OCI-LY7 (cell line): ENCODE results near the gene GLG1. TPM values are rescaled to one million over a fixed set of nuclear protein-coding genes. Genes with fewer than 3 reads are reported as not detected.

Experiments
- BruUV-seq: library from RNA; stranded (reverse); fragments of 400-500 nt; replicated peaks from 2 replicates; lab custom pipeline; 2021; lab: Mats Ljungman, UMichigan
- CTCF ChIA-PET: fragments of 300-600 bp; sonication (Branson Sonifier 250); formaldehyde crosslinking; loops from one replicate; lab custom pipeline; 2022; ENCODE audit warnings: antibody characterized with exemption; ENCODE audit not compliant: unreplicated experiment; lab: Charles Lee
- POLR2A ChIA-PET: fragments of 300-600 bp; sonication (Branson Sonifier 250); formaldehyde crosslinking; loops from one replicate; lab custom pipeline; 2022; ENCODE audit warnings: antibody characterized with exemption; lab: Charles Lee
- DNase-seq: peaks from one replicate; pipeline ENCODE4 v3.0.0-alpha.2; 2015; ENCODE audit warnings: low spot score
- H2AFZ ChIP-seq: fragments of 200-600 bp; sonication (generic), shearing (Covaris generic); 2 replicates; pipeline ENCODE4 v1.6.1; 2014; ENCODE audit warnings: mild to moderate bottlenecking, antibody characterized with exemption, low read length, moderate library complexity
- H3K27ac ChIP-seq: fragments of 200-600 bp; sonication (generic); 2 replicates; pipeline ENCODE4 v1.5.1; 2014; ENCODE audit warnings: mixed run types, low read depth, mild to moderate bottlenecking, moderate library complexity, low read length, inconsistent platforms; ENCODE audit not compliant: poor library complexity, severe bottlenecking
- H3K36me3 ChIP-seq: fragments of 200-600 bp; sonication (generic); 2 replicates; pipeline ENCODE4 v1.6.1; 2014; ENCODE audit warnings: mild to moderate bottlenecking, antibody characterized with exemption, low read length, moderate library complexity, mixed read lengths; ENCODE audit not compliant: insufficient read depth
- H3K4me1 ChIP-seq: fragments of 200-600 bp; sonication (generic); 2 replicates; pipeline ENCODE4 v1.5.1; 2014; ENCODE audit warnings: mild to moderate bottlenecking, low read length; ENCODE audit not compliant: insufficient read depth, poor library complexity, severe bottlenecking
- H3K4me2 ChIP-seq: fragments of 200-600 bp; sonication (generic); 2 replicates; pipeline ENCODE4 v1.6.1; 2014; ENCODE audit warnings: mild to moderate bottlenecking, low read length
- H3K4me3 ChIP-seq: fragments of 200-600 bp; sonication (generic); 2 replicates; pipeline ENCODE4 v1.5.1; 2014; ENCODE audit warnings: mild to moderate bottlenecking, low read depth, low read length; ENCODE audit not compliant: poor library complexity, severe bottlenecking
- H3K79me2 ChIP-seq: fragments of 200-600 bp; sonication (generic); 2 replicates; pipeline ENCODE4 v1.6.1; 2016; ENCODE audit warnings: low read depth, mild to moderate bottlenecking, low read length, moderate library complexity, mixed read lengths; ENCODE audit not compliant: insufficient read depth
- H3K9me2 ChIP-seq: fragments of 200-600 bp; sonication (generic); 2 replicates; pipeline ENCODE4 v1.6.1; 2016; ENCODE audit warnings: mild to moderate bottlenecking, low read length, mixed read lengths; ENCODE audit not compliant: insufficient read depth
- H3K9me3 ChIP-seq: fragments of 200-600 bp; sonication (generic); 2 replicates; pipeline ENCODE4 v1.6.1; 2014; ENCODE audit warnings: mild to moderate bottlenecking, mixed run types, low read length, mixed read lengths
- H4K20me1 ChIP-seq: fragments of 200-600 bp; sonication (generic); 2 replicates; pipeline ENCODE4 v1.6.1; 2014; ENCODE audit warnings: mild to moderate bottlenecking, antibody characterized with exemption, low read length, moderate library complexity, mixed read lengths; ENCODE audit not compliant: insufficient read depth
- EZH2phosphoT487 ChIP-seq: fragments of 200-600 bp; sonication (generic); IDR thresholded peaks from 2 replicates; pipeline ENCODE4 v1.6.1; 2018; ENCODE audit warnings: low read depth, borderline replicate concordance, mild to moderate bottlenecking, mixed run types, antibody characterized with exemption, low read length, moderate library complexity, mixed read lengths
- intact Hi-C: fragments of 100-400 bp; cut with micrococcal nuclease; formaldehyde crosslinking; loops from one replicate; pipeline ENCODE4 v1.10.0; 2022; ENCODE audit not compliant: unreplicated experiment
- total RNA-seq, 2 experiments: library from RNA; depleted of rRNA in 1 of 2; stranded (reverse); fragments of >200 nt in 1 of 2; shearing (Covaris generic) in 1 of 2; gene quantifications; 2 replicates each; pipeline ENCODE4 v1.2.3, GENCODE V29; 2014 to 2022
- TF ChIP-seq, protein P1 (sequence below): fragments of 200-600 bp; sonication (generic); conservative IDR thresholded peaks from 2 replicates; pipeline ENCODE4 v1.5.1; 2014; ENCODE audit warnings: mild to moderate bottlenecking, antibody characterized with exemption, low read length, moderate library complexity, mixed read lengths

Gene GLG1
- total RNA-seq, 2 experiments from 2014 or later = 40.4 to 69.8 TPM

DNA sequence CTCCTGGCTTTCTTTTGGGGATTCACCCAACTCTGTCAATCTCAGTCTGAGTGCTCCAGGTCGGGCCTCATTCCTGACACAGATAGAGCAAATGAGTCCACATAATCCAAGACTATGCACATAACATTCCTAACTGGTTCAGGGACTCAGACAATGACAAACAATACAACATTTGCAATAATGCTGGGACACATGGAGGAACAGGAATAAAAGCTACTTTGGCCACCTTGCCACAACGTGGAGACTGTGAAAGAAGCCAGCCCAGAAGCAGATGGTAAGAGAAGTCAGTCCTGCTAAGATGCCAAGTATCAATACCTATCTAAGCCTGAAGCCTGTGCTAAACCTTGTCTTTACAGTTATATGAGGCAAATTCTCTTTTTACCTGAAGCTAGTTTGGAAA, 39.0 kb downstream of the GLG1 start:
- Histone ChIP-seq H3K79me2 (peaks cover 48% of the 10 kb centered on the region), H3K36me3 (no peaks in the 10 kb centered on the region), H3K4me2 (no peak overlapping the region), H2AFZ (no peak overlapping the region), H3K27ac (no peak overlapping the region), H3K9me2 (no peaks in the 10 kb centered on the region), H4K20me1 (no peaks in the 10 kb centered on the region; the same call in 1 of the 2 replicates), H3K4me3 (no peak overlapping the region), H3K4me1 (no peaks in the 10 kb centered on the region), H3K9me3 (no peaks in the 10 kb centered on the region)
- ChIA-PET CTCF (no interaction called here), POLR2A (interaction anchor here (0.7 kb wide), 1 partner anchor 20 kb away, joined by 3 read pairs; no protein-coding TSS in a partner anchor)
- BruUV-seq = no TSS peak
- intact Hi-C loops = no loop called here
- DNase-seq = no peak
- no peak for TF ChIP-seq EZH2phosphoT487
- TF ChIP-seq, protein P1, sequence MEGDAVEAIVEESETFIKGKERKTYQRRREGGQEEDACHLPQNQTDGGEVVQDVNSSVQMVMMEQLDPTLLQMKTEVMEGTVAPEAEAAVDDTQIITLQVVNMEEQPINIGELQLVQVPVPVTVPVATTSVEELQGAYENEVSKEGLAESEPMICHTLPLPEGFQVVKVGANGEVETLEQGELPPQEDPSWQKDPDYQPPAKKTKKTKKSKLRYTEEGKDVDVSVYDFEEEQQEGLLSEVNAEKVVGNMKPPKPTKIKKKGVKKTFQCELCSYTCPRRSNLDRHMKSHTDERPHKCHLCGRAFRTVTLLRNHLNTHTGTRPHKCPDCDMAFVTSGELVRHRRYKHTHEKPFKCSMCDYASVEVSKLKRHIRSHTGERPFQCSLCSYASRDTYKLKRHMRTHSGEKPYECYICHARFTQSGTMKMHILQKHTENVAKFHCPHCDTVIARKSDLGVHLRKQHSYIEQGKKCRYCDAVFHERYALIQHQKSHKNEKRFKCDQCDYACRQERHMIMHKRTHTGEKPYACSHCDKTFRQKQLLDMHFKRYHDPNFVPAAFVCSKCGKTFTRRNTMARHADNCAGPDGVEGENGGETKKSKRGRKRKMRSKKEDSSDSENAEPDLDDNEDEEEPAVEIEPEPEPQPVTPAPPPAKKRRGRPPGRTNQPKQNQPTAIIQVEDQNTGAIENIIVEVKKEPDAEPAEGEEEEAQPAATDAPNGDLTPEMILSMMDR = no peak

DNA sequence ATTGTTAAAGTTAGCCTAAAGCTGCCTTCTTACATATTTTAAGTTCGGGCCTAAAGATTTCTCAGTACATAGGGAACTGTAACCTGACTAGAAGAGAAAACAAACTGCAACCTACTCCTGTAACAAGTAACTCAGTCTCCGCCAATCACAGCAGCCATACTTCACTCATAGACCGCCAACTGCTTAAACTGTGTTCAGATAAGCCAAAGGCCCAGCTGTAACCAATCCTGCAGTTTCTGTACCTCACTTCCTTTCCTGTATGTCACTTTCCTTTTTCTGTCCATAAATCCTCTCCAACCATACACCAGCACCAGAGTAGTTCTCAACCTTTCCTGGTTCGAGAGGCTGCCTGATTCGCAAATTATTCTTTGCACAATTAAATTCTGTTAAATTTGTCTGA, 41.5 kb downstream of the GLG1 start:
- H3K79me2 ChIP-seq = peaks cover 43% of the 10 kb centered on the region

DNA sequence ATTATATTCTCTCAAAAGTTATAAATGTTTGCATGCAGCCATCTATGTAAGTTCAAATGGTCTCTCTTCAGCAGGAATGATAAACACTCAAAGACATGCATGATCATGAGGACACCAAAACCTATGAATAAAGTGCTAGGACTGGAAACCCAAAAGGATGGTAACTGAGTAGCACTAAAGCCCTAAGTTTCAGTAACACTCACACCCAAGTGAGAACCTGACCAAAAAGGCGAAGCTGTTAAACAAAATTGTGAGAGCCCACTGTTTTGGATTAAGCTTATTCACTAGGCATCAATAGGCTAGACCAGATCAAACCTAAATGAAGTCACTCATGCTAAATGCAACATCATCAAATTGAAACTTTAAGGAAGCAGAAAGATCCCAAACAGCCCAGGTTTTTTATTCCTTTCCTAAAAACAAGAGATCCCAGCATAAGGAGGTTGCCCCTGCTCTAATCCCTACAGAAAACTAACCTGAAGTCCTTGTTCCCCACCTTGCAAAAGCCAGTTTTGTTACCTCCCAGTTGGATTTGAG, 42.4 kb downstream of the GLG1 start:
- H3K79me2 ChIP-seq = peaks cover 35% of the 10 kb centered on the region
- no peak overlapping the region for H2AFZ ChIP-seq
- intact Hi-C loops = no loop called here
- H3K4me2 ChIP-seq = no peak overlapping the region
- BruUV-seq = no TSS peak
- no peak overlapping the region for H3K27ac ChIP-seq
- H3K4me1 ChIP-seq = no peaks in the 10 kb centered on the region
- ChIA-PET POLR2A (no interaction called here), CTCF (no interaction called here)
- no peak overlapping the region for H3K4me3 ChIP-seq
- 0 out of 2 replicates have a peak, but pooled peaks cover 6% of the 10 kb centered on the region for H4K20me1 ChIP-seq
- DNase-seq = no peak
- H3K9me2 ChIP-seq = no peaks in the 10 kb centered on the region
- TF ChIP-seq, protein P1 = no peak
- TF ChIP-seq EZH2phosphoT487 = no peak
- no peaks in the 10 kb centered on the region for H3K9me3 ChIP-seq
- no peaks in the 10 kb centered on the region for H3K36me3 ChIP-seq

More for the DNA sequence above, 41.5 kb downstream of the GLG1 start:
- TF ChIP-seq EZH2phosphoT487 = no peak
- TF ChIP-seq, protein P1 = no peak
- H3K9me3 ChIP-seq = no peaks in the 10 kb centered on the region
- no peaks in the 10 kb centered on the region for H3K36me3 ChIP-seq
- intact Hi-C loops = no loop called here
- H3K4me2 ChIP-seq = no peak overlapping the region
- POLR2A ChIA-PET = no interaction called here
- CTCF ChIA-PET = no interaction called here
- no peak overlapping the region for H2AFZ ChIP-seq
- no peak overlapping the region for H3K27ac ChIP-seq
- H3K4me3 ChIP-seq = no peak overlapping the region
- no peak for DNase-seq
- H3K9me2 ChIP-seq = no peaks in the 10 kb centered on the region
- BruUV-seq = no TSS peak
- H4K20me1 ChIP-seq = 0 out of 2 replicates have a peak, but pooled peaks cover 6% of the 10 kb centered on the region
- H3K4me1 ChIP-seq = no peaks in the 10 kb centered on the region
